ENCODE measurements around the gene AFF4.
"Not testable (repeated sequence)": the region's sequence is repeated elsewhere in the genome, so short reads cannot be mapped to it uniquely, and the experiment has no call there.

The AFF4 gene

GRCh38 chr5:132952829-132953228, 10.6 kb downstream of the AFF4 start:
- DNase-seq = no peak

GRCh38 chr5:132951897-132952296, 11.5 kb downstream of the AFF4 start:
- no peak for DNase-seq

GRCh38 chr5:132949136-132949535, 14.3 kb downstream of the AFF4 start:
- no peak for DNase-seq

GRCh38 chr5:132947671-132948070, 15.8 kb downstream of the AFF4 start:
- DNase-seq = no peak

GRCh38 chr5:132945315-132945714, 18.1 kb downstream of the AFF4 start:
- not testable (repeated sequence) for DNase-seq

- no peak for DNase-seq
Measured at GRCh38 chr5:132943362-132944022, 19.9 kb downstream of the AFF4 start.

- no peak for DNase-seq
Measured at GRCh38 chr5:132941331-132941730, 22.1 kb downstream of the AFF4 start.

GRCh38 chr5:132928062-132928407, 35.4 kb downstream of the AFF4 start:
- DNase-seq = no peak

GRCh38 chr5:132927355-132928061, 35.9 kb downstream of the AFF4 start:
- DNase-seq = no peak

- DNase-seq = no peak
Measured at GRCh38 chr5:132926437-132926836, 37.0 kb downstream of the AFF4 start.

- no peak for DNase-seq
Measured at GRCh38 chr5:132916086-132916485, 47.3 kb downstream of the AFF4 start.

GRCh38 chr5:132915681-132916080, 47.8 kb downstream of the AFF4 start:
- no peak for DNase-seq

GRCh38 chr5:132909702-132910101, 53.7 kb downstream of the AFF4 start:
- DNase-seq = no peak

GRCh38 chr5:132907161-132907560, 56.3 kb downstream of the AFF4 start:
- no peak for DNase-seq

- DNase-seq = no peak
Measured at GRCh38 chr5:132905938-132906337, 57.5 kb downstream of the AFF4 start.

- DNase-seq = no peak
Measured at GRCh38 chr5:132901730-132902129, 61.7 kb downstream of the AFF4 start.

- DNase-seq = no peak
Measured at GRCh38 chr5:132901036-132901435, 62.4 kb downstream of the AFF4 start.

GRCh38 chr5:132898094-132898493, 65.3 kb downstream of the AFF4 start:
- no peak for DNase-seq

- DNase-seq = no peak
Measured at GRCh38 chr5:132896685-132897084, 66.7 kb downstream of the AFF4 start.

- DNase-seq = no peak
Measured at GRCh38 chr5:132895719-132896305, 67.6 kb downstream of the AFF4 start.

GRCh38 chr5:132890817-132891216, 72.6 kb downstream of the AFF4 start:
- DNase-seq = no peak

- no peak for DNase-seq
Measured at GRCh38 chr5:132889501-132889900, 73.9 kb downstream of the AFF4 start.

GRCh38 chr5:132887283-132887682, 76.2 kb downstream of the AFF4 start:
- DNase-seq = no peak

- DNase-seq = no peak
Measured at GRCh38 chr5:132886064-132886823, 77.2 kb downstream of the AFF4 start.

Measured in activated effector memory CD4-positive, alpha-beta T cell treated with anti-CD3 and anti-CD28 coated beads, Interleukin-2, amount 50 U/mL, for 16 hours (primary cell).